Kidney glomerular epithelial cell (primary cell): Measurements from ENCODE around the gene HEATR9.

Experiments
- DNase-seq: peaks from one replicate; lab custom pipeline; 2025; lab: John Stamatoyannopoulos, UW

Gene HEATR9

GRCh38 chr17:35895636-35896587 lies 27.2 kb upstream of the HEATR9 start:
- DNase-seq, result no peak

DNA sequence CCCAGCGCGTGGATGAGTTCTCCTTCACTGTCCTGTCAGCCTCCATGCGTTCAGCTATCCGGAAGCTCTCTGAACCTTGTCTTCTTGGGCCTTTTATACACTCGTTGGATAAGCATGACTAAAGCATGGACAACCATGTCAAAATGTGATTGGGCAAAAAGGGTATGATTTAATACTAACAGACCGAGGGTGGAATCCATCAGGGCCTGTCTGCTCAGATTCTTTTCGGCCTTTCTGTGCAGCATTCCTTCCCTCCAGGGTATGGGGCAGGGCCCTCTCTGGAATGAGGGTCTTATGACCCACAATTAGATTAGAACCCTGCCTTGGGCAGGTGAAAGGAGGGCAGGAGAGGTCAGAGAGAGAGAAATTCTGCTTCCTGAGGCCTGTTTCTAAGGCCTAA lies 25.5 kb upstream of the HEATR9 start:
- no peak for DNase-seq

DNA sequence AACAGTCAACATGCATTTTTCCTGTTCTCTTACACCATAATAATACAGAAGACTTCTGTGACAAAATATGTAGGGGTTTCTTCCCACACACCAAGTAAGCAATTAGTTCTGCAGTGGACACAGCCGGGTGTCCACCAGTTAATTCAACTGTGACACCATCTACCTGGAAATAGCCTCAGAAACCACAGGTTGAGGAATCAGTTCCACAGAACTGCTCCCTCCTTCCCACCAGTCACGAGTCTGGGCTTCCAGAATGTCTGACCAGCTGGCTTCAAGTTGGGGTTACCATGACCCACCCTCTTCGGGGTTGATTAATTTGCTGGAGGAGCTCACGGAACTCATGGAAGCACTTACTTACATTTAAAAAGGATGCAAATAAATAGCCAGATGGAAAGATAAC lies 25.1 kb upstream of the HEATR9 start:
- no peak for DNase-seq

DNA sequence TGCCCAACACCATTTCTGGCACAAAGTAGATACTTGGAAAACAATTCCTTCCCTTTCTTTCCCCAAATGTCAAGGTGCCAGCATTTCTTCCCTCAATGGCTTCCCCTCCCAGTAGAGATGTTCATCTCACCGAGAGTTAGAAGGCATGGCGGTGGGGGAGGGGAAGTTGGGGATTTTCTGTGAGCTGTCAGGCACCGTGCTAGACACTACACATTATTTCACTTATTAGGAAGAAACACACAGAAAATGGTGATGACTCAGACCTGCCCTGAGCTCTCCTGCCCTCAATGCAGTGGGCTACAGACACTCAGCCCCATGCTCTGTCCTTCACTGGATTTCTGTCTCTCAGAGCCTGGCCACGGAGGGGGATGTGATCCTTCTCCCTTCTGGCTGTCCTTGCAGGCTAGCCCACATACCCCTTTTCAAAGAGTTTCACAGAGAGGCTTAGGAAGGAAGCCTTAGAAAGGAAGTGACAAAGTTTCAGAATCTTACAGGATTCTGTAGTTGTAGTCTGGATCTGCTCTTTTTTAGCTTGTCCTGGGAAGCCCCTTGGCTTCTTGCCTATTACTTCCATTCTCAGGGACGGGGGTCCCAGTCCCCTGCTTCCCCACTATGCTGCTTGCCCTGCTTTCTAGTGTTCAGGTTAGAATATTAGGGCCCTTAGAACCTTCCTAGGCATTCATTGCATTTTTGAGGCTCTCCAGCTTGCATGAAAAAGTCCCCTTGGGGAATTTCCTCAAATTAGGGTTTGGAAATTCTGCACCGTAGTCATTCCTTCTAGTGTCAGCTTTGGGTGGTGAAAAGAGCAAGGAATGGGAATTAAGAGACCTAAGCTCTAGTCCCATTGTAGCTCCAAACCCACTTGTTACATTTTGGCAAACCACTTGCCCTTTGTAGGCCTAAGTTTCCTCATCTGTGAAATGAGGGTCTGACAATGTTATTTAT lies 23.7 kb upstream of the HEATR9 start:
- peak; percentile 18 for DNase-seq

GRCh38 chr17:35891269-35891668 lies 22.6 kb upstream of the HEATR9 start:
- DNase-seq, result no peak

DNA sequence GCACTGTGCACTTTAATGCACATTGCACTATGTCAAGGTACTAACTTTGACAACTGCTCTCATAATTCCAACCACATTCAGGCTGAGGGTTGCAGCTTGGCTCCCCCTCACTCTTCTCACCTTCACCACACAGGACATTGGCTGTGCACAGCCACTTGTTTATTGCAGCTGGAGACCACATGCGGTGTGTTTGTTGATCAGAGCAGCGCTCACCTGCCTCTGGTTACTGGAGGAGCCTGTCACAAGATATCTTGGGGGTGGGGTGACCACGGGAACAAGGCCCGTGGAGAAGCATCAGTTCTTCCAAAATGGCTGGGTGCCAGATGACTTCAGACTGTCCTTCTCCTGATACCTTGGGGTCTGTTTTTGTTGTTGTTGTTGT lies 22.1 kb upstream of the HEATR9 start:
- DNase-seq, result no peak

- DNase-seq, result peak; percentile 19
These were observed 21.4 kb upstream of the HEATR9 start for GRCh38 chr17:35889818-35890773.

- no peak for DNase-seq
These were observed 20.6 kb upstream of the HEATR9 start for GRCh38 chr17:35889241-35889640.

GRCh38 chr17:35879773-35880654 lies 11.3 kb upstream of the HEATR9 start, which contains the start of gene CCL5:
Gene CCL5 (minus strand): TSS chr17:35880360.
- DNase-seq, result no peak

- DNase-seq, result no peak
These were observed 9.7 kb upstream of the HEATR9 start for GRCh38 chr17:35878361-35878760.

DNA sequence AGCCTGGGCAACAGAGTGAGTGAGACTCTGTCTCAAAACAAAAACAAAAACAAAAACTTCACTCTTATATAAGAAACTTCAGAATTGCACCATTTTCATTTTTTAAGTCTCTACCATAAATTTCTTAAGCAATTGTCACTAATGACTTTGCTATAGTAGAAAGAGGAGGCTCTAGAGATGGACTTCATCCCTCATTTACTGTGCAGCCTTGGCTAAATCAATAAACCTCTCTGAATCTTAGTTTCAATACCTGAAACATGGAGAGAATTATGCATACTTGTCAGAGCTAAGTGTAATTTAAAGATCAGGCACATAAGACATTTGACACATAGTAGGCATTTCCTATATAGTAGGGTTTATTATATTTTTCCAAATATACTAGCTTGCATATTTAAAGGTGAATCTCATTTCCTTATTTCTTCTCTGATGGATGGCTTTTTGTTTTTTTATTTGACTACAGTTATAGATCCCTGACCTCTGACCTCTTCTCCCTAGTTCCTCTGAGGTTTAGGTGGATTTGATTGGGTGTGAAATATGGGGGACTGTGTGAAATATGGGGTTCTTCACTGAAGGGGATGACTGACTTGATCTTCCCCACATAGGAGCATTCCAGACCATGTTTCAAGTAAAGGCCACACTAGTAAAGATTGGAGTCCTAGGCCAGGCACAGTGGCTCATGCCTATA lies 8.8 kb upstream of the HEATR9 start:
- DNase-seq, result no peak

DNA sequence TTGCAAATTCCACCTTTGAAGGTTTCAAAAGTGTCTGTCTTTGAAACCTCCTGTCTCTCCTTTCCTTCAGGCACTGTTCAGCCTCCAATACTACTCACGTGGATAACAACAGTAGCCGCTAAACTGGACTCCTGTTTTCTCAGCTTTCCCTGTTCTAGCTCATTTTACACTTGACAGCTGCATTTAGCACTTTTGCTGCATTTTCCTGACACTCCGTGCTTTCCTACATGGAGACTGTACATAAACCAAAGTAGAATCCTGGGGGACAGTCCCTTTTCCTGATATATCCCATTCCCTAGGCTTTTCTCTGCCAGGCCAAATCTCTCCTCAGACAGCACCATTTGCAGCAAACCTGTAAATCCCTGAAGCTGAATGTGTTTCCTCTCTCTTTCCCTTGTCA lies 7.8 kb upstream of the HEATR9 start:
- no peak for DNase-seq

DNA sequence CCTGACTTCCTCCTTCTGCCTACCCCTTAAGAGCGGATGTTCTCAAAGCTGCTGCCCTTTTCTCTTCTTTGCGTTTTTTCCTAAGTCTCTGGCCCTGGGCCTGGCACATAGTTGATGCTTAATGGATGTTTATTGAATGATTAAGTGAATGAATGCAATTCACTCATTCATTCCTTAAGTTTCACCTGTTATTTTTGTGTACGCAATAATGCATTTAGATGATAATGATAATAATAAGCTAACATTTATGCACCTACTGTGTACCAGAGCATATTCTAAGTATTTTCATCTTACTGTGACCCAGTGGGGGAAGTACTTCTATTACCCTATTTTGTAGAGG lies 7.1 kb upstream of the HEATR9 start:
- DNase-seq, result no peak

DNA sequence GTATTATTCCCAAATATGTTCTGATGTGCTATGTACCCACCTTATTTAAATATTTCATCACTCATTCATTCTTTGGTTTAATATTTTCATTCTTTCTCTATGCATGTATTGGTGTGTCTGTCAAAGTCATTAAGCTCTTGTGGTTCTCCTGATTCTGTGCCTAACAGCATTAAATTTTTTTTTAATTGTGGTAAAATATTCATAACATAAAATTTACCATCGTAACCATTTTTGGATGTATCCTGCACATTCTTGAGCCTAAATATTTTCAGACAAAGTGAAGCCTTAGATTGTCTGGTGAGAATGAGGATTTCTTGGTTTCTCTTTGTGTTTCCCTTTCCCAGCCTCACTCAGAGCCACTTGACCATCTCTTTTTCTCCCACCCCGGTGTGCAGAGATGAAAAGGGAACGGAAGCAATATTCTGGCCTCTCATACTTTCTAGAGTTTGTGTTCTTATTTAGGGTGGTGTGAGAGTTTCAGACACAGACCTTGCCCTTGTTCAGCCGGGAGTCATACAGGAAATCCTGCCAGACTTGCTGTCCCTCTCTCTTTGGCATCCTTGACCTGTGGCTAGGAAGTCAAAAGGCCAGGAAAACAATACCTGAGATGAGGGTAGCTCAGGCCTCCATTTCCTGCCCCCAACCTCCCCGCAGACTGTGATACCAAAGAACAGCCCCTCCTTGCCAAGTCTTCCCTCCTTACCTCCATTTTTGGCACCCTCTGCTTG lies 6.5 kb upstream of the HEATR9 start:
- no peak for DNase-seq

GRCh38 chr17:35872196-35872980 lies 3.7 kb upstream of the HEATR9 start:
- no peak for DNase-seq

GRCh38 chr17:35870906-35871819 lies 2.5 kb upstream of the HEATR9 start:
- DNase-seq, result no peak

DNA sequence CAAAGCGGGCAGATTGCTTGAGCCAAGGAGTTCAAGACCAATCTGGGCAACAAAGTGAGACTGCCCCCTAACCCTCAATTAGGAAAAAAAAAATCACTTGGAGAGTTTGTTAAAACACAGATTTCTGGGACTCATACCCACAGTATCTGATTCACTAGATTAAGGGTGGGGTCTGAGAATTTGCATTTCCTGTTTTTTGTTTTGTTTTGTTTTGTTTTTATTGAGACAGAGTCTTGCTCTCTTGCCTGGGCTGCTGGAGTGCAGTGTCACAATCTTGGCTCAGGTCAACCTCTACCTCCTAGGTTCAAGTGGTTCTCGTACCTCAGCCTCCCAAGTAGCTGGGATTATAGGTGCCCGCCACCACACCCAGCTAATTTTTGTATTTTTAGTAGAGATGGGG lies 1.1 kb downstream of the HEATR9 start:
- no peak for DNase-seq
